Stimulated activated CD4-positive, alpha-beta T cell treated with anti-CD3 and anti-CD28 coated beads, TNF-alpha, amount 100 ng/mL, for 1 hour (primary cell): Measurements from ENCODE around the gene SLC16A3.
"Not testable (repeated sequence)": the region's sequence is repeated elsewhere in the genome, so short reads cannot be mapped to it uniquely, and the experiment has no call there.

Experiments used
- DNase-seq, 3 donors: peaks; one replicate each; pipeline ENCODE4 v3.0.0-alpha.2; 2020; ENCODE audit warnings: low read depth in 3 of 3, low spot score in 1 of 3

SLC16A3 gene

GRCh38 chr17:82203920-82204319 is 24.9 kb upstream of the SLC16A3 start:
- no peak for DNase-seq

- no peak for DNase-seq
Observed at GRCh38 chr17:82204831-82205719, 23.8 kb upstream of the SLC16A3 start.

- peak in 2 of 3 donors; percentile 49 to 60 for DNase-seq
Observed at GRCh38 chr17:82205720-82206508, 22.9 kb upstream of the SLC16A3 start.

GRCh38 chr17:82210655-82211054 is 18.2 kb upstream of the SLC16A3 start:
- not testable (repeated sequence) for DNase-seq

- DNase-seq = peak in 1 of 3 donors; percentile 63
Observed at GRCh38 chr17:82212331-82213250, 16.3 kb upstream of the SLC16A3 start, which contains the start of gene CCDC57. CCDC57 (minus strand) TSS chr17:82212842; CDS start chr17:82201944, 10,898 bp downstream.

- DNase-seq = peak in 1 of 3 donors; percentile 63
Observed at GRCh38 chr17:82213251-82214011, 15.4 kb upstream of the SLC16A3 start.

GRCh38 chr17:82214012-82214628 is 14.7 kb upstream of the SLC16A3 start:
- no peak for DNase-seq

- DNase-seq = no peak
Observed at GRCh38 chr17:82215095-82215971, 13.5 kb upstream of the SLC16A3 start.

- no peak for DNase-seq
Observed at GRCh38 chr17:82215972-82216300, 12.9 kb upstream of the SLC16A3 start.

- no peak for DNase-seq
Observed at GRCh38 chr17:82216301-82217119, 12.3 kb upstream of the SLC16A3 start.

GRCh38 chr17:82217120-82217529 is 11.7 kb upstream of the SLC16A3 start:
- no peak for DNase-seq

- no peak for DNase-seq
Observed at GRCh38 chr17:82217530-82218204, 11.2 kb upstream of the SLC16A3 start.

- no peak for DNase-seq
Observed at GRCh38 chr17:82218349-82219075, 10.3 kb upstream of the SLC16A3 start.

GRCh38 chr17:82219083-82219482 is 9.8 kb upstream of the SLC16A3 start:
- DNase-seq = no peak

- DNase-seq = no peak
Observed at GRCh38 chr17:82219753-82220709, 8.8 kb upstream of the SLC16A3 start.
